22Rv1 (cell line): ENCODE measurements around the gene G3BP2.

Experiments
- ZFX ChIP-seq: fragments of 450-650 bp; IDR thresholded peaks from 2 replicates; pipeline ENCODE4 v1.6.1; 2017; ENCODE audit warnings: antibody characterized with exemption, borderline replicate concordance
- TF ChIP-seq, protein P1 (sequence below): fragments of 450-650 bp; IDR thresholded peaks from 2 replicates; pipeline ENCODE4 v1.5.1; 2017; ENCODE audit warnings: mild to moderate bottlenecking

GRCh38 chr4:75685546-75686189, 12.5 kb upstream of the G3BP2 start:
- TF ChIP-seq, protein P1, sequence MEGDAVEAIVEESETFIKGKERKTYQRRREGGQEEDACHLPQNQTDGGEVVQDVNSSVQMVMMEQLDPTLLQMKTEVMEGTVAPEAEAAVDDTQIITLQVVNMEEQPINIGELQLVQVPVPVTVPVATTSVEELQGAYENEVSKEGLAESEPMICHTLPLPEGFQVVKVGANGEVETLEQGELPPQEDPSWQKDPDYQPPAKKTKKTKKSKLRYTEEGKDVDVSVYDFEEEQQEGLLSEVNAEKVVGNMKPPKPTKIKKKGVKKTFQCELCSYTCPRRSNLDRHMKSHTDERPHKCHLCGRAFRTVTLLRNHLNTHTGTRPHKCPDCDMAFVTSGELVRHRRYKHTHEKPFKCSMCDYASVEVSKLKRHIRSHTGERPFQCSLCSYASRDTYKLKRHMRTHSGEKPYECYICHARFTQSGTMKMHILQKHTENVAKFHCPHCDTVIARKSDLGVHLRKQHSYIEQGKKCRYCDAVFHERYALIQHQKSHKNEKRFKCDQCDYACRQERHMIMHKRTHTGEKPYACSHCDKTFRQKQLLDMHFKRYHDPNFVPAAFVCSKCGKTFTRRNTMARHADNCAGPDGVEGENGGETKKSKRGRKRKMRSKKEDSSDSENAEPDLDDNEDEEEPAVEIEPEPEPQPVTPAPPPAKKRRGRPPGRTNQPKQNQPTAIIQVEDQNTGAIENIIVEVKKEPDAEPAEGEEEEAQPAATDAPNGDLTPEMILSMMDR: no peak
- TF ChIP-seq ZFX: no peak
